NB4 (cell line): Measurements from ENCODE around the gene CADM3.

Experiments
- POLR2A ChIP-seq: IDR thresholded peaks from 2 replicates; pipeline ENCODE4 v1.6.1; 2011; ENCODE audit warnings: mild to moderate bottlenecking; ENCODE audit not compliant: insufficient read length; ENCODE audit errors: extremely low read depth
- TF ChIP-seq, protein P1 (sequence below): IDR thresholded peaks from one replicate; pipeline ENCODE4 v1.5.1; 2012; ENCODE audit warnings: low read depth, low read length
- TF ChIP-seq, protein P2 (sequence below): IDR thresholded peaks from 2 replicates; pipeline ENCODE4 v1.6.1; 2011; ENCODE audit warnings: low read depth, low read length

DNA sequence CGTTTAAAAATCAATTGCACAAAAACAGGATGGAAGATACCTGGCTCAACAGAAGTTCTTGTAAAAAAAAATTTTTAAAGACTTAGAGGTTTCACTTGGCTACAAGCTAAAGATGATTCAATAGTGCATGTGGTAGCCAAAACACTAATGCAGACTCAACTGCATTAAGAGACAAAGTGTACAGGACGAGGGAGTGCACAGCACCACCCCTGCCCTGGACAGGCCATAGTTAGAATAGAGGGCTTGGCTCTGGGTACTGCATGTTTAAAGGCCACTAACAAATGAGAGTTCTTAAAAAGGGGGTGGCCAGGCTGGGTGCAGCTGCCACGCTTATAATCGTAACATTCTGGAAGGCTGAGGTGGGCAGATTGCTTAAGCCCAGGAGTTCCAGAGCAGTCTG, 41.2 kb downstream of the CADM3 start:
- TF ChIP-seq, protein P1, sequence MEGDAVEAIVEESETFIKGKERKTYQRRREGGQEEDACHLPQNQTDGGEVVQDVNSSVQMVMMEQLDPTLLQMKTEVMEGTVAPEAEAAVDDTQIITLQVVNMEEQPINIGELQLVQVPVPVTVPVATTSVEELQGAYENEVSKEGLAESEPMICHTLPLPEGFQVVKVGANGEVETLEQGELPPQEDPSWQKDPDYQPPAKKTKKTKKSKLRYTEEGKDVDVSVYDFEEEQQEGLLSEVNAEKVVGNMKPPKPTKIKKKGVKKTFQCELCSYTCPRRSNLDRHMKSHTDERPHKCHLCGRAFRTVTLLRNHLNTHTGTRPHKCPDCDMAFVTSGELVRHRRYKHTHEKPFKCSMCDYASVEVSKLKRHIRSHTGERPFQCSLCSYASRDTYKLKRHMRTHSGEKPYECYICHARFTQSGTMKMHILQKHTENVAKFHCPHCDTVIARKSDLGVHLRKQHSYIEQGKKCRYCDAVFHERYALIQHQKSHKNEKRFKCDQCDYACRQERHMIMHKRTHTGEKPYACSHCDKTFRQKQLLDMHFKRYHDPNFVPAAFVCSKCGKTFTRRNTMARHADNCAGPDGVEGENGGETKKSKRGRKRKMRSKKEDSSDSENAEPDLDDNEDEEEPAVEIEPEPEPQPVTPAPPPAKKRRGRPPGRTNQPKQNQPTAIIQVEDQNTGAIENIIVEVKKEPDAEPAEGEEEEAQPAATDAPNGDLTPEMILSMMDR, result no peak
- no peak for TF ChIP-seq POLR2A
- TF ChIP-seq, protein P2, sequence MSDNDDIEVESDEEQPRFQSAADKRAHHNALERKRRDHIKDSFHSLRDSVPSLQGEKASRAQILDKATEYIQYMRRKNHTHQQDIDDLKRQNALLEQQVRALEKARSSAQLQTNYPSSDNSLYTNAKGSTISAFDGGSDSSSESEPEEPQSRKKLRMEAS, result no peak
